ENCODE results near the gene CRACDL.

Gene CRACDL

DNA sequence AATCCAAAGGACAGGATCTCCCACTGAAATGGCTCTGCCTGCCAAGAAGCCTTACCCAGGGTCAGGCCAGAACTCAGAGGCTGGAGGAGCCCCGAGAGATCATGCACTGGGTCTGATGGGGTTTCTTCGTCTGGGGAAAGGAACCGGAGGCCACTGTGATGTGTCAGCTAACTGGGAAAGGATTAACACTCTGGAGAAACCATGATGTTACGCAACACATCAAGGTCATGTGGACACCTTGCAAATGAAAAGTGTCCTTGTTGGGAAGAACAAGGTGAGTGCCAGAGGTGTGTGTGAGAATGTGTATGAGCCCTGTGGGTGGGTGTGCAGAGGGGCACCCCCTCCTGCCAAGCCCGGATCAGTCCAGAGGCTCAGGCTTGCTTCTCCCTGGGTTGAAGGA is 86.9 kb downstream of the CRACDL start:
- no peak for DNase-seq

DNA sequence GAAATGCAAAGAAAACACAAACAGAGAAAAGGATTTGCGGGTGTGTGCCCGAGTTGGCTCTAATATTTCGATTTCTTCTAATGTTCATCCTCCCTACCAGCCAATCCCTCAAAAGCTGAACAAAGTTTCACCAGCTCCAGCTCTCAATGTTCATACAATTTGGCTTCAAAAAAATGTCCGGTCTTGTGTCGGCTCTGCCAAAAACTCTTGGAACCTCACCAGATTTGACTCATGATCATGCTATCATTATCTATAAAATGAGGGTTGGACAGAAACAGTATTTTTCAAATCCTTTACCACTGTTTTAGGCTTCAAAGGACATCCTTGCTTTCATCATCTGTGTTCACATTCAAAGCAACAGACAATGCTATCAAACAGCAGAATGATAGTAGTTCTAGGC is 88.2 kb downstream of the CRACDL start:
- no peak for DNase-seq

GRCh38 chr2:98846041-98846440 is 90.0 kb downstream of the CRACDL start:
- no peak for DNase-seq

DNA sequence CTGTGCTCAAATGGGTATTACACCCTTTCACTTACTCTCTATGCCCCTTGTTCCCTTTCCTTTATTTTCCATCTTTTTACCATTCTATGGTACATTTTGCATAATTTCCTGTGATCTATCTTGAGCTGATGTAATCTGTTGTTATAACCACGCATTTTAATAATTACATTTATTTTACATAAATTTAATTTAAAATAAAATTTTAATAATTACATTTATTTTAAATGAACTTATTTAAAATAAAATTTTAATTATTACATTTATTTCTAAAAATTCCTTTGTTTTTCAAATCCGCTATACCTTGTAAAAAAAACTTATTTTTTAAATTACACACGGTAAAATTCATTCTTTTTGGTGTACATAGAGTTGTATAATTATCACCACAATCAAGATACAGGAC is 93.9 kb downstream of the CRACDL start:
- no peak for DNase-seq

- no peak for DNase-seq
Measured at GRCh38 chr2:98839292-98839691, 96.7 kb downstream of the CRACDL start.

- DNase-seq = peak; percentile 92
Measured at GRCh38 chr2:98835831-98836385, 100.1 kb downstream of the CRACDL start.

DNA sequence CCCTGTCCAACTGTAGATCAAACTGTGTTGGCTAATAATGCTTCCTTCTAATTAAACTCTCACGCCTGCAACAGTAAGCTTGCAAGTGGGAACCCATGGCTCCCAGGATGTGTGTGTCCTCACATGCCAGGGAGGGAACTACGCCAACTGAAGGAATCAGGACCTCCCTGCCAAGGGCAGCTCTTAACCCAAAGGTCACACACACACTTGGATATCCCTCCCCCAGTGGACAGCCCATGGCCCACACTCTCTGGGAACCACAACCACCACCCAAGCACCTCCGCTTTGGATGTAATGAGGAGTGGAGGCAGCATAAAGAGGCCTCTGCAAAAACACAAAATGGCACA is 102.1 kb downstream of the CRACDL start:
- DNase-seq = no peak

DNA sequence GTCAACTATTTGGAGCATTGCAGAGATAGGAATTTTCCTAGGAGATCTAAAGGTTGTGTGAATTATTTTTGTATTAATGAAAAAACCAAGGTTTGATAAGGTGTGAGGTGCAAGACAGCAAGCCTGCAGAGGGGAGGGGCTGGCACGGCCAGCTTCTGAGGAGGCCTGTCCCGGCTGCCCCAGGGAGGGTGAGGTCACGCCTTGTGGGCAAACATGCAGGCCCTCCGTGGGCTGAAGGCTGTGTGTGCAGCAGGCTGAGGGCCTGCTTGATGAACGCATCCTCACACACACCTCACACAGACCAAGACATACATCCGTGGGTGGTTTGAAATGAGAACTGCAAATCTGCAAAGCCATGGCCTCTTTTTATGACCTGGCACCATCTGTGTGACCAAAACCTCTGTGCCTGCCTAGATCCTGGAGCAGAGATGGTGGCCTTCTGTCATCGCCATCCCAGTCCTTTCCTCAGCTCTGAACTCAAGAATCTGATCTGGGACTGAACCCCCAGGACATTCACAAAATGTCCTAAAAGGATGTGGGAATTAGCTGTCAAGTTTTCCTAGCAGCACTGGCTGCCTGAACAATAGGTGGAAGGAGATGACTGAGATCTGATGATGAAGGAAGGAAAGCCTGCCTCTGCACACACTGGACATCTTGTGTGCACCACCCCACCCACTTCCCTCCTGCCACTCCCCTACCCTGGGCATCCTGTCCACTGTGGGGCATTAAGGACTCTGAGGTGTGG is 102.7 kb downstream of the CRACDL start:
- DNase-seq = no peak

DNA sequence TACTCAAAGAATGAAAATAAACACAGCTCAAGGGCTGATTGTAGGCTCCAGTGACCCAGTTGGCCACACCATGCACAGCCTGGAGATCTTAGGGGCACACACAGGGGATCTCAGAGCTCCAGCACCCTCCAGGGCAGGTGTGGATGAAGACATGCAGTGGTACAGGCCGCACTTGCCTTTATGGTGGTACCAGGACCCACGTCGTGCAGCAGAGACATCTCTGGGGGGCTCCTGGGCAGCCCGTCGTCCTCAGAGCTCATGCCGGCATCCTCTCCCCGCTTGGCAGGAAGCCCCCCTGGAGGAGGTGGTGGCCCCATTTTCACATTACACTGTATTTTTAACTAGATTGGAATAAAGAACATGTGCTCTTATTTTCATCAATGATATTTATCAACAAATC is 103.9 kb downstream of the CRACDL start:
- DNase-seq = no peak

DNA sequence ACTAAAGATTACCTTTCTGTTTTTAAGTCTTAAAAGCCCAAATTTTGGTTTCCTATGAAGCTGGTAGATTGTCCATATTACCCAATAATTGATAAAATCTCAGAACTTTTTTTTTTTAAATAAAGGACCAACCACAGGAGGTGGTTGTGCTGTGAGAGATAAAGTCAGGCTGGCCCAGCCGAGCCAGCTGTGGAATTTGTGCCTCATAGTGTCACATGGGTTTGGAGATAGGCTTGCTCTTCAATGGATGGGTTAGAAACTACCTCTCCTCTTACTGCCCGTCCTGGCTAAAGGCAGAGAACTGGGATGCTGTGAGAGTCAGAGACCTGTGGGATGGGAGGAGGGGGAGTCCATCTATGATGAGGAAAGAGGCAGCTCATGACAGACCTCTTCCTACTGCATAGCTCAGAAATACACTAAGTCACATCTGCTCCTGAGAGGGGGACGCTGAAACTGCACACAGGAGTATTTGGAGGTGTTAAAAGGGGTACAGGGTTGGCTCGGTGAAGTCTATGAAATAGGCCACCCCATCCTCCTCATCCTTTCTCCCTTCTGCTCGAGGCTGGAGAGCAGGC is 105.4 kb downstream of the CRACDL start:
- no peak for DNase-seq

DNA sequence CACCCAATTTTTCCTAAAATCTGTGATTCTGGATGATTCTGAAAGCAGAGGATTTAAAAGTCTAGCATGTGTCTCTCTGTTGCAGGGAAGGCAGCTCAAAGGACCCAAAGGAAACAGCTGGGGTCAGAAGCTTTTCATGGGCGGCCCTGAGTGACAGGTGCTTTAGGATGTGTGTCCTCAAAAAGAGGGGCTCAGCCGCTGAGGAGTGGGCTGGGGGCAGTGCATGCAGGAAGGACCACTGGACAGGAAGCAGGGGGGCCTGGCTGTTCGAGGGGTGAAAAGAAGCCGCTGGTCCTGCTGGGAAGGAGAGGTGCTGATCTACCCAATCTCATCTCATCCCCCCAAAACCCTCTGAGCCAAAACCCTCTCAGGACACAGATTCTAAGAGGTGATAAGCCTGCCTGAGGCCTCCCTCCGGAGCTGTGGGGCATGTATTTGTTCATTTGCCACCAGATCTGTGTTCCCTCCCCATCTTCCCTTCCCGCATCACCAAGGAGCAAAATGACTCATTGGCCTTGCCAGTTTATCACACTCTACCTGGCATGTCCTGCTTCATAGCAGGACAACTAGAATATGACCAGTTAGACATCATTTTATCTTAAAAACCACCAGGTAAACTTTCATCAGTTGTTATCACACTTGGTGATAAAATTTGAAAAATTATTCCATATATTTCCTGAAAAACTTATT is 106.3 kb downstream of the CRACDL start:
- peak; percentile 57 for DNase-seq

DNA sequence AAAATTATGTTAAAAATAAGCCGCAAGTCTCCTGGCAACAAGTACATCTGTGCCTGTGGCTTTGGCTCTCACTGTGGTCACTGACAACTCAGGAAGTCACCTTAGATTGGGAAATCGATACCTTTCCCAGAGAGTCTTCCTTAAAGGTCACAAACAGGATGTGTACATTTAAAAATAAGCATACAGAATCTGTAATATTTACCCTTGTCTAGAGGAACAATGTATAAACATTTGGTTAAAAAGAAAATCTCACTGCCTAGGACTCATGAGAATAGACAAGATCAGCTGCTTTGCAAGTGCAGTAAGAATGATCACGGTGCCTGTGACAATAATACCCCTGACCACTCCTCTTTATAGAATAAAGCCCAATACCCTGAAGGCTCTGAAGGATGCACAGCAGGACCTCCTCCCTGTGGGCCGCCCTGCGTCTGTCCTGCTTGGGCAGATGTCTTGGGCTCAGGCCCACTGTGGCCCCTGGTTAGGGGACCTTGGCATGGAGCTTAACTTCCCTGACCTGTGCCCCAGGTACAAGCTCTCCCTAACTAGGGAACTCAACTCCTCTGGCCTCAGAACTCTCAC is 107.1 kb downstream of the CRACDL start:
- DNase-seq = peak; percentile 76

- DNase-seq = no peak
Measured at GRCh38 chr2:98828369-98828744, 107.7 kb downstream of the CRACDL start.

DNA sequence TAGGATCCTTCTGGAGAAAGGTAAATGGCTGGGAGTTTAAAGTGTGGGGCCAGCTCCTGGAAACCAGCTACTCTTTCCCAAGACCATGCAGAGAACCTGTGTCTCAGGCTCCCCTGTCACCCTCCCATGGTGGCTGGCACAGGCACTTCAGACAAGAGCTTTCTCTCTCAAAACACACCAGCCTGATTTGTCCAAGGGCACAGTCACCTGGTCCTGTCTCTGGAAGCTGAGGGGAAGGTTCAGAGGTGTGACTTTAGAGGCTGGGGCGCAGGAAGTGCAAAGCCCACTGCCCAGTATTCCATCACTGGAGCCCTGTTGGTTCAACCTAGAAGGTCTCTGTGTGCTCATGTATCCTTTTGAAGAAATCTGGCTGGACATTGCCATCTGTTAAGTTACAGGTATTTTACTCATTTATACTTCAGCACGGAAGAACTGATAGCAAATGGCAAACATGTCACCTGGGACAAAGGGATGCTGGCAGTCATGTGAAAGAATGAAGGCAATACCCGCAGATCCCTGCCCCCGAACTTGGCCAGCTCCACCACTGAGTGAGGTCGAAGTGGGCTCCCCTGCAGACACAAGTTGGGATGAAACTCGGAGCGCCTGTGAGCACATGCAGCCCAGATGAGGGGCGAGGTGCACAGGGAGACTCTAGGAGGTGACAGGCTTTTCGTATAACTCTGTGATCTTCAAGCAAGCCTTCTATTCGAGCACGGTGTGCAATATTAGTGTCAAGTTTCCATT is 108.2 kb downstream of the CRACDL start:
- no peak for DNase-seq

GRCh38 chr2:98826856-98827255 is 109.2 kb downstream of the CRACDL start:
- DNase-seq = no peak

- no peak for DNase-seq
Measured at GRCh38 chr2:98825858-98826257, 110.2 kb downstream of the CRACDL start.

GRCh38 chr2:98825404-98825803 is 110.6 kb downstream of the CRACDL start:
- no peak for DNase-seq

DNA sequence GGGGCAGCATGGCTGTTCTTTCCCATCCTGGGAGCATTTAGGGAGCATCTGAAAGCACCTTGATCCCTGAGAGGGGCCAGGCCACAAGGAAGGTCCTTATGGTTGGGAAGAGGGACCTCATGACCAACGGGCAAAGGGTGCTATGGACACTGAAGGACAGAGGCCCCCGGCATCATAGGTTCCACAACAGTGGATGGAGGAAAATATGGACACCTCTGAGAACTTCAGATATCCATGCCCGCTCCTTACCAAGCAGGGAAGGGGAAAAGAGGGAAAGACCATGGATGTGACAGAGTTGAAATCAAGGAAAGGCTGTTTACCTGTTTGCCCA is 111.0 kb downstream of the CRACDL start:
- no peak for DNase-seq

DNA sequence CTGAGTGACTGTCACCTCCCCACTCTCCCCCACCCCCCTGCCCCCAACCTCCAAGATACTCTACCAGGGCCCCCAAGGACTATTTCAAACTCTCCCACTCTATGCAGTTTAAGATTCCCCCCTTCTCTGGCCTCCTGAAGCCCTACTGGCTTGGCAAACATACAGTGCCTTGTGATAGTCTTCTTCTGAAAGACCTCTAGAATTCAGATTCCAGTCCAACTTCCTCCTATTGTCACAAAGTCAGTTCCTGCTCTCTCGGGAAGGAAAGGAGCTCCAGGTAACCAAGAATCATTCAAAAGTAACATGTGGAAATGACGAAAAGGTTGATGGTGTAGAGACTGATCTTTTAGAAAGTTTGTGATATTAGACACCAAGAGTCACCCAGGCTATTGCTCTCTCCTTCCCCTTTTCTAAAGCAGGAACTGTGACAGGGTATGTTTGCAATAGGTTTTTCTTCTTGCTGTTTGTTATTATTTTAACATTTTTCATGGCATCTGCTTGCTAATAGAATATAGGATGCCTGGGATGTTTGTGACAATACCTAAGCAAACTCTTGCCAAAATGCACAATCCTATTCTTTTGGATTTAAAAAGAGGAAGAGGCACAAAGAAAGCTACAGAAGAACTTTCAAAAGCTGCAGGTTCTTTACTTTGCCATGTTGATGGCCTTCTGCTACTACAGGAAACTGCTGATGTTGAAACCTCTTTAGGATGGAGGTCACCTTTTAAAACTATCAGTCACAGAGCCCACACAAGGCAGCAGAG is 111.6 kb downstream of the CRACDL start:
- no peak for DNase-seq

GRCh38 chr2:98823196-98824170 is 112.5 kb downstream of the CRACDL start:
- DNase-seq = no peak

Data from DMS53 (cell line).